T1000 (cell line): ENCODE results near the gene TMEM117.
"Not testable (repeated sequence)": the region's sequence is repeated elsewhere in the genome, so short reads cannot be mapped to it uniquely, and the experiment has no call there.

Experiments
- DNase-seq: peaks from one replicate; lab custom pipeline; 2025; ENCODE audit warnings: mixed read lengths; lab: John Stamatoyannopoulos, UW

TMEM117 gene

DNA sequence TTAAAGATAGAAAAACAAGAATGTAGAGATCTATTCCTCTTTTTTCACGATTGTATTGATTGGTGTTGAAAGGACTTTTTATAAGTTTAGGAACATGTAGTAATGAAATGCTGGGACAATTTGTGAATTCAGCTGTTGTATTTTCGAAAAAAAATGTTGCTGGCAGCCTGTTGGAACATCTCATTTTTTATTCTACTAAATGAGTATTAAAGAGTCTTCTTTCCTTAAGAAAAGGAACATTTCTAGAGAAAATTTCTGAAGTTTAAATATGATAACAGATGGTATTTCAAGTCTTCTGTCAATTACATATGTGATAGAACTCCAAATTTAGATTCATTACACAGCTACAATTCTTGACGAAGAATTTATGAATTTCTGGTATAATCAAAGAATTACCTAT lies 189.6 kb downstream of the TMEM117 start:
- DNase-seq = no peak

DNA sequence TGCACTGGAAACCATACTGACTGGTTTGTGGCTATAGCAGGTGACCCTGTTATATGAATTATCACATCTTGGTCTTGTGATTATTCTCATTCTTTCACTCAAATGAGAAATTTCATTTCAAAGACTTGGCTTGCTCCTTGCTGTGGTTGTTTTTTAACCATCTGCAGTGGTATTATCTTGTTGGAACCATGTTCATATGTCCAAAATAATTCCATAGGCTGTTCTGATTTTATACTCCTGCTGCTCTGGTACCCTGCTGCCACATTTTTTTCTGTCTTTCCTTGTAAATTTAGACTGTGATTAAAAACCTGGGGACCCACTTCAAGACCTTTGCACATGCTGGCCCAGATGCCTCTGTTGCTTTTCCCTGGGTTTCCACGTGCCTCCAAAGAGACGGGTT lies 190.2 kb downstream of the TMEM117 start:
- no peak for DNase-seq

GRCh38 chr12:44026926-44027325 lies 191.0 kb downstream of the TMEM117 start:
- not testable (repeated sequence) for DNase-seq

DNA sequence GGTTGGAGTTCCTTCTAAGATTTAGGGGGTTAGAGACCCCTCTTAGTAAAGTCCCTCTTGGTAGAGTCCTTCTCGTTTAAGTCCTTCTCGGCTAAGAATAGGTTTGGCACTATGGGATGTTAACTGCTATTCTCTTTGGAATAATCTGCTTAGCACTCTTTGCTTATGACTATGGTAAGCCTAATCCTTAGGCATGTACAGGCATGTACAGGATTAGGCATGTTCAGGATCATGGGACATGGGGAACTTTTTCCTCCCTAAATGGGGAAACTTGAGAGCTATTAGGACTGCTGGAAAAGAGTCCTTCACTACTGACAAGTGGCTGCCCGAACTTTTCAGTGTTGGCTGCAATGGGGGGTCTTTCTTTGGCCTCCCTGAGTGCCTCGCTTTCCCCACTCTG lies 193.3 kb downstream of the TMEM117 start:
- DNase-seq = no peak

- no peak for DNase-seq
These were observed 195.7 kb downstream of the TMEM117 start for GRCh38 chr12:44031472-44032185.

DNA sequence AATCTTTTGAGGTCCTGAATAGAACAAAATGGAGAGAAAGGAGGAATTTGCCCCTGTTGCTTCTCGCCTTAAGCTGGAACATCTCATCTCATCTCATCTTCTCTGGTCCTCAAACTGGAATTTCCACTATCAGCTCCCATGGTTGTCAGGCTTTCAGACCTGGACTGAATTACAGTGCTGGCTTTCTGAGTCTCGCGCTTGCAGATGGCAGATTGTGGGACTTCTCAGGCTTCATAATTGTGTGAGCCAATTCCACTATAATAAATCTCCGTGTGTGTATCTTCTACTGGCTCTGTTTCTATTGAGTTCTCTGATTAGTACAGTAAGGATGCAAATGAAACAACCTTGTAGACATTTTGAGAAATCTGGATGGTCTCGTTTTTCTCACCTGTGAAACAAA lies 199.0 kb downstream of the TMEM117 start:
- no peak for DNase-seq

DNA sequence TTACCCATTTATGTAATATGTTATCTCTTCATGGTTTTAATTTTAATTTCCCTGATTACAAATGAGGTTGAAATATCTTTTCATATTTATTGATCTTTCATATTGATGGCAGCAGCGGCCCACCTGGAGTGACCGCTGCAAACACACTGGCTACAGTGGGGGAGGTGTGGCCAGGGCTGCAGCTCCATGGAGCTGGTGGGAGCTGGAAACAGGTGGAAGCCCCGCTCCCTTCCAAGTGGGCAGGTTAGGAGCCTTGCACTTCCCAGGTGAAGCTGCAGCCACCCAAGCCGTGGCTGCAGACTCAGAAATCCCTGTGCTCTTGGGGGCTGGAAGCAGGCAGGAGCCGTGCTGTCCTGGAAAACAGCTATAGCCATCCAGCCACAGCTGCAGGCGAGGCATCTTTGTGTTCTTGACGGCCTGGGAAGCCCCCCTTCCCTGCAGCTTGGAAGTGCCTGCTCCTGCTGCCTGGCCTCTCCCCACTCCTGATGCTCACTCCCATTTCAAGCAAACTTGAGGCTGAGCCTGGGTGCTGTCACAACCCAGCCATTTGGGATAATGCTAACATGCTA lies 201.1 kb downstream of the TMEM117 start:
- DNase-seq = no peak

GRCh38 chr12:44038411-44038810 lies 202.5 kb downstream of the TMEM117 start:
- no peak for DNase-seq

- not testable (repeated sequence) for DNase-seq
These were observed 208.6 kb downstream of the TMEM117 start for GRCh38 chr12:44044491-44044890.

DNA sequence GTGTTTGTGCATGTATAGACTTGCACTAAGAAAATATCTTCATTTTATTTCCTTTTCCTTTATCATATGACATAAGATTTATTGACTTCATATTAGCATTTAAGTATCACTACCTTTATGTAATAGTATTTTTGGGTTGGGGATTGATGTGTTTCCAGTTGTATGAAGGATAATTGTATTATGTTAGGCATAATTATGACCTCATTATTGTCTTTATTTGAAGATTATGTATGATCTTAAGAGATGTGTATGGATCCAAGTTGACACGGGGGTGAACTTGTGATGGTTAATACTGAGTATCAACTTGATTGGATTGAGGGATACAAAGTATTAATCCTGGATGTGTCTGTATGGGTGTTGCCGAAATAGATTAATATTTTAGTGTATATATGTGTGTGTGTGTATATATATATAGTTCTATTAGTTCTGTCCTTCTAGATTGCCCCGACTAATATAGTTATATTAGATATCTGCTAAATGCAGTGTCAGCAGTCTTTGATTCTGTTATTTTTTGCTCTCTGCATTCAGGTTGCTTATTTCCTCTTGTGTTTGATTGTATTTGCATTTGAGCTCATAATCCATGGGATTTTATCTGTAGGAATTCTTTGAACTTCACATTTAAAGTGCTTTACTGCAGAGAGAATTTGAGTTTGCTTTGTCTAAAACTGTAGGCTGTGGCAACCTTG lies 211.0 kb downstream of the TMEM117 start:
- DNase-seq = no peak

DNA sequence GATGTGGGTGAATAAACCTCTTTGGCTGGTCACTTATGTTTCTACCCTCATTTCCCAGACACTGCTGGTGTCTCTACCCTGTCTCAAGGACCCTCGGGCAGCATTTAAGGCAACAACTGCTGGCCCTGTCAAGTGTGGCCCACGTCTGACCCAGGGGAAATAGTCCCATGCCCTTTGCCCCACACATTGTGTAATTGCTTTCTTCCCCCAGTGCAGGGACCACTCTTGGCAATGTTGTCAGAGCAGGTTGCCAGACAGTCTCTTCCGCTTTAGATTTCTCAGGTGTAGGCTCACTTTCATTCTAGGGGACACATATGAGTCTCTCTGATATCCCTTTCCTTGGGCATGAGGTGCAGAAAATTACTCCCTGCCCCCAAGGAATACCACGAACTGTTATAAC lies 216.7 kb downstream of the TMEM117 start:
- no peak for DNase-seq

- DNase-seq = no peak
These were observed 217.8 kb downstream of the TMEM117 start for GRCh38 chr12:44053549-44054127.

GRCh38 chr12:44054281-44054680 lies 218.4 kb downstream of the TMEM117 start:
- no peak for DNase-seq

GRCh38 chr12:44058366-44058765 lies 222.5 kb downstream of the TMEM117 start:
- no peak for DNase-seq

- no peak for DNase-seq
These were observed 223.6 kb downstream of the TMEM117 start for GRCh38 chr12:44059476-44059875.

- no peak for DNase-seq
These were observed 227.8 kb downstream of the TMEM117 start for GRCh38 chr12:44063671-44064070.

- no peak for DNase-seq
These were observed 241.0 kb downstream of the TMEM117 start for GRCh38 chr12:44076871-44077270.

DNA sequence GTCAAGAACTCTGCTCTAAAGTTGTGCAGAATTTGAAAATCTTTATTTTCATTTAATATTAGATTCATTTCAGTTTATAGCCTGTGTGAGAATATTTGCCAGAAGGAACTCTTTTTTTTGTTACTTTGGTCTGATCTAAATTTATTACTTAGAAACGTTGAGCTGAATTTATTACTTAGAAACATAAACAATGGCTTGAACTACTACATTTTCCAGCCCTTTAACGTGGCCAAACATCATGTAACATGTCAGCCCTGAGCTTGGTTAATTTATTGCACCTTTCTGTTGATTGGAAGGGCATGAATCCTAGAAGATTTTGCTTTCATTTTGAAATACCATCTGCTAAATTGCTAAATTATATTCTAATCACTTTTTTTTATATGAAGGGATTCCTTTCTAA lies 241.4 kb downstream of the TMEM117 start:
- no peak for DNase-seq

DNA sequence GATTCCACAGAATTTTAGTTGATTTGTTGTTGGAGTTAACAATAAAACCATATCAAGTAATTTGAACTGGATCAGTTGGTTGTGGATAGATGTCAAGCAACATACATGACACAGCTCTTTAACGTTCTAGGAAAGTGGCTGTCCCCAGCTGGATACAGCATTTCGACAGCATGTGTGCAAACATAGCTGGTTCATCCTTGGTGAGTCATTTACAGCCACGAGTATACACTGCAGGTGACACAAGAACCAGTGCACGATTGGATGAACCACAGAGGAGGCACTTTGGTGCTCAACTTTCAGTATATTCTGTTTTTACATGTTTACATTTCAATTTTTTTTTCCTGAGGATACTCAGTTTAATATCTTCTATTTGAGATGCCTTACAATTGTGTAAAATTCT lies 242.4 kb downstream of the TMEM117 start:
- DNase-seq = no peak

- no peak for DNase-seq
These were observed 252.8 kb downstream of the TMEM117 start for GRCh38 chr12:44088647-44089046.

DNA sequence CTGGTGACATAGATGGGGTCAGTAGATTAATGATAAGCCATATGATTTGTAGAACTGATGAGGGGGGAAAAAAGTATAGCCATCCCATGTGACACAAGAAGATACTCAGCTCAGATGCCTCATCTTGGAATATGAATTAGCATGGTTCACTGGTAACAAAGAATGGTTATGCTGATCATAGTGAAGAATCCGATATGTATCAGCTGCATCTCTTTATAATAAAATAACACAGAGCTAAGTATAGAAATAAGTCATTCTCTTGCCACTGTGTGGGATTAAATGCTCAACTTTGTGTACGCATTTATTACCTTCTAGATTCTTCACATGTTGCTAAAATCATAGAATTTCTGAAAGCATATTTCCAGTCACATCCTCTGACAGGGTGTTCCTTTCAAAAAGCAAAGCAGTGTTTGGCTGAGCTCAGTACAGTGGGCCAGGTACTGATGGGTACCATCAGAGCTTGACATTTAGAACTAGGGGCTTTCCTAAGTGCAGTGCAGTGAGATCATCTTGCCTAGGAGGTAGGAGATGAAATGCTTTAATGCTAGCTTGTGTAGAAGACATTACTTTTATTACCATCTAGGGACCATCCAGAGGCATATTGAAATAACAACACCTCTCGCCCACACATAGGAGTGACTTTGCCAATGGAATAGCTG lies 256.2 kb downstream of the TMEM117 start:
- DNase-seq = no peak

- DNase-seq = no peak
These were observed 262.9 kb downstream of the TMEM117 start for GRCh38 chr12:44098786-44099185.
